GM23338 (cell line): ENCODE data around the gene TMEM223.

Experiments used
- CREB1 ChIP-seq: fragments of 250-450 bp; sonication (Bioruptor Pico); IDR thresholded peaks from 2 replicates; pipeline ENCODE4 v1.5.0; 2020; ENCODE audit warnings: low read depth, mild to moderate bottlenecking, moderate library complexity
- CTCF ChIP-seq, 2 experiments: fragments of 200-600 bp in 1 of 2; sonication (generic) in 1 of 2; conservative IDR thresholded peaks; 2 replicates each; pipeline versions ENCODE4 v1.5.1 to v1.6.1; 2016 to 2017; ENCODE audit warnings: antibody characterized with exemption in 2 of 2, low read depth in 2 of 2, mild to moderate bottlenecking in 2 of 2, moderate library complexity in 1 of 2
- EZH2 ChIP-seq: fragments of 200-600 bp; sonication (generic); IDR thresholded peaks from one replicate; pipeline ENCODE4 v1.8.0; 2017; ENCODE audit warnings: antibody characterized with exemption, mild to moderate bottlenecking, low read depth; ENCODE audit not compliant: unreplicated experiment
- EZH2phosphoT487 ChIP-seq: fragments of 200-600 bp; sonication (generic); IDR thresholded peaks from one replicate; pipeline ENCODE4 v1.8.1; 2018; ENCODE audit warnings: antibody characterized with exemption; ENCODE audit not compliant: unreplicated experiment
- JUNB ChIP-seq: IDR thresholded peaks from one replicate; pipeline ENCODE4 v1.6.1; 2016; ENCODE audit warnings: antibody characterized with exemption; ENCODE audit not compliant: unreplicated experiment
- POLR2AphosphoS5 ChIP-seq: IDR thresholded peaks from 2 replicates; pipeline ENCODE4 v1.6.1; 2016; ENCODE audit warnings: antibody characterized with exemption, low read depth
- REST ChIP-seq: IDR thresholded peaks from one replicate; pipeline ENCODE4 v1.6.1; 2018; ENCODE audit warnings: antibody characterized with exemption; ENCODE audit not compliant: unreplicated experiment
- STAT1 ChIP-seq: IDR thresholded peaks from one replicate; pipeline ENCODE4 v1.6.1; 2016; ENCODE audit warnings: antibody characterized with exemption; ENCODE audit not compliant: unreplicated experiment
- ZNF462 ChIP-seq: fragments of 250-450 bp; sonication (Bioruptor Pico); IDR thresholded peaks from 2 replicates; pipeline ENCODE4 v1.5.0; 2020; ENCODE audit warnings: mild to moderate bottlenecking, moderate library complexity
- TF ChIP-seq, protein P1 (sequence below): IDR thresholded peaks from 2 replicates; pipeline ENCODE4 v1.6.1; 2016; ENCODE audit warnings: antibody characterized with exemption

DNA sequence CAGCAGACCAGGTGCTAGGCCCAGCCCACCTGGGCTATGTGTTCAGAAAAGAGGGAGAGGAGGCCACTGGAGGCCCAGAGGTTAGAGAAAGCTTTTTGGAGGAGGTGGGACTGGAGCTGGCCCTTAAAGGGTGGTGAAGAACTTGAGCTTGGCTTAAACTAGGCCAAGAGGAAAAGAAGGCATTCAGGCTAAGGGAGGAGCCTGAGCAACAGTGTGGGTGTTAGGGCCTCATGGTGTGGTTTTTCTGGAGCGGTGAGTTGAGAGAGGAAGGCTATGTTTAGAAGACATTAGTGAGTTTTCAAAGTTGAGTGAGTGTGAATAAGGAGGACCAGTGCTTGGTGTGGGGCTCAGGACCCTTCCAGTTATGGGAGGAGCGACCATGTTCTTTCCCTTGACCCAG is 14.4 kb downstream of the TMEM223 start:
- TF ChIP-seq CTCF (conservative IDR thresholded peaks at IDR 0.05; ENCODE audit: low read depth in 2 of 2) (no peak), EZH2phosphoT487 (no peak), EZH2 (no peak), REST (no peak), CREB1 (CRISPR knock-in tag) (no peak), JUNB (no peak), POLR2AphosphoS5 (no peak), STAT1 (no peak), ZNF462 (CRISPR knock-in tag) (no peak)
- TF ChIP-seq, protein P1, sequence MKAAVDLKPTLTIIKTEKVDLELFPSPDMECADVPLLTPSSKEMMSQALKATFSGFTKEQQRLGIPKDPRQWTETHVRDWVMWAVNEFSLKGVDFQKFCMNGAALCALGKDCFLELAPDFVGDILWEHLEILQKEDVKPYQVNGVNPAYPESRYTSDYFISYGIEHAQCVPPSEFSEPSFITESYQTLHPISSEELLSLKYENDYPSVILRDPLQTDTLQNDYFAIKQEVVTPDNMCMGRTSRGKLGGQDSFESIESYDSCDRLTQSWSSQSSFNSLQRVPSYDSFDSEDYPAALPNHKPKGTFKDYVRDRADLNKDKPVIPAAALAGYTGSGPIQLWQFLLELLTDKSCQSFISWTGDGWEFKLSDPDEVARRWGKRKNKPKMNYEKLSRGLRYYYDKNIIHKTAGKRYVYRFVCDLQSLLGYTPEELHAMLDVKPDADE = no peak
